Superior temporal gyrus (tissue), 1 donor: Measurements from ENCODE around the gene MSLN.
"Not testable (repeated sequence)": the region's sequence is repeated elsewhere in the genome, so short reads cannot be mapped to it uniquely, and the experiment has no call there.

Source experiments
- DNase-seq: peaks from one replicate; pipeline ENCODE4 v3.0.0-alpha.2; 2016; ENCODE audit errors: extremely low spot score

The MSLN gene

DNA sequence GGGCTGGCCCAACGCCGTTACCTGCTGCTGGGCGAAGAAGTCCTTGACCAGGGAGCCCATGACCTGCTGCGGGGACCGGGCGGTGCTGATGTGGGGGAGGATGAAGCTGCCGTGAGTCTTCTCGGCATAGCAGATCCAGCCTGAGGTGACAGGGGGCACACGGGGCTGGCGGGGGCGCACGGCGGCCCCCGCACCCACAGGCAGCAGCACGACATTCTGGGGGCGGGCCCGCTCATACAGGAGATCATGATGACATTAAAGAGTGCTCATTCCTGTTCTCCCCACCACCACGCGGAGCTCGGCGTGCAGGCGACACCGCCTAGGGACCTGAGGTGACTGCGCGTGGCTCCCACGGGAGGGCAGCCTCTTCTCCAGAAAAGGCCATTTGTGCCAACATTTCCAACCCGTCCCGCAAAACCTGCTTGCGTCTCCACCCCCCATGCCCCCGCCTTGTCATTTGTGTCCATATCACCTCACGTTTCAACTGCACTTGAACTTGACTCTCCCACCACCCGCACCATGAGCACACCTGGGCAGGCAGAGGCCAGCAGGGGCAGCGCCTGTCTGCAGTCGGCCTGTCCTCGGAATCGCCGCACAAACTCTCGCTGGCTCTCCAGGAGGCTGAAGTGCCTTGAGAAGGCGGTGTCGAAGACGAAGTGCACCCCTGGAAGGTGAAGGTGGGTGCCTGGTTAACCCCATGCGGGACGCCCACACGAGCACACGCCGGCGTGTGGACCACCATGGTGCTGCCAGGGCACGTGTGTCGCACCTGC, 26.1 kb upstream of the MSLN start:
- no peak for DNase-seq

DNA sequence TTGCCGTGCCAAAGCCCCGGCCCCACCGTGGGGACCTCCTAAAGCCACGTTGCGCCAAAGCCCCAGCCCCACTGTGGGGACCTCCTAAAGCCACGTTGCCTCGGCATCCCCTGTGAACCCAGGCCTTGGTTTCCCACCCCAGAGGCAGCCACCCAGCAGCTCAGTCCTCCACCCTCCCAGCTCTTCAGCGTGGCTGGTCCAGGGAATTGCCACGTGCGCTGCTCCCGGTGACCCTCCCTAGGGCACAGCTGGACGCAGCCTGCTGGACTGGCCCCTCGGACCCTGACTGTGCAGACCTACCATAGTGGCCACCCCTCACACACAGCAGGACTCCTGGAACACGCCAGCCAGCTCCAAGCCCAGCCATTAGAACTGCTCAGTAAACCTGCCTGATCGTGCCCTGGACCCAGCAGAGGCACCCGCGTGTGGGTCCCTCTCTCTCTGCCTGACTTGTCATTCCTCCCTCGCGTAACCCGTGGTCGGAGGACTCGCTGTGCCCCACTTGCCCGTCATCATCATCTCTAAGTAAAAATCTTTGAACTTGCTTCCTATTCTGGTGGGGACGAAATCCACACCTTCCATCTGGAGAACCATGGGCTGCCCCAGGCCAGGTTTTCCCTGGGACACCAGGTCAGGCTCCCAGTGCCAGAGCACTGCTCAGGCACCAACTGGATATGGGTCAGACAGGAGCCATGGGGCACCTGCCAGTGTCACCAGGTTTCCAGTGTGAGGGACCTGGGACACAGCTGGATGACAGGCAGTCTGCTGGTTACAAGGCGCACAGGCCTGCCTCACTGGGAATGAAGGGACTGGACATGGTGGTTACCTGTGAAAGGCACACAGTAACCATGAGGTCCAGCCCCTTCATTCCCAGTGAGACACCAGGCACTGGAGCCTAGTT, 25.3 kb upstream of the MSLN start:
- no peak for DNase-seq

DNA sequence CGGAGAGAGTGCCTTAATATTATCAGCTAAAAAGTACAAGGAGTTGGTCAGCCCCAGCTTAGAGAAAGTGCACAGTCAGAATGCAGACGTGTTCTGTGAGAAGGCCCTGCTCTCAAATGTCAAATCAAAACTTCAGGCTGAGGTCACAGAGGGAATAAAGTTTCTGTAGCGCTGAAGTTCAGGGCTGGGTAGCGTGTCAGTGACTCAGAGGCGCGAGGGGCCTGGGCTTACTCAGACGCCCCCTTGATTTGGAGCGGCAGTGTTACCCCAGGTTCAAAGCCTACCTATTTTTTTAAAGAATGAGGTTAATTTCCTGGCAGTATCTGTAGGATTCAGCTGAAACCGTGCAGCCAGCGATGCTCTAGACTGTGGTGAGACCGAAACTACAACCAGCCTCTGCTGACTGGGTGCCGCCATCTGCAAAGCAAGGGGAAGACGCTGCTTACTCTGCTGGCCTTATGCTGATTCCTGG, 24.5 kb upstream of the MSLN start:
- no peak for DNase-seq

DNA sequence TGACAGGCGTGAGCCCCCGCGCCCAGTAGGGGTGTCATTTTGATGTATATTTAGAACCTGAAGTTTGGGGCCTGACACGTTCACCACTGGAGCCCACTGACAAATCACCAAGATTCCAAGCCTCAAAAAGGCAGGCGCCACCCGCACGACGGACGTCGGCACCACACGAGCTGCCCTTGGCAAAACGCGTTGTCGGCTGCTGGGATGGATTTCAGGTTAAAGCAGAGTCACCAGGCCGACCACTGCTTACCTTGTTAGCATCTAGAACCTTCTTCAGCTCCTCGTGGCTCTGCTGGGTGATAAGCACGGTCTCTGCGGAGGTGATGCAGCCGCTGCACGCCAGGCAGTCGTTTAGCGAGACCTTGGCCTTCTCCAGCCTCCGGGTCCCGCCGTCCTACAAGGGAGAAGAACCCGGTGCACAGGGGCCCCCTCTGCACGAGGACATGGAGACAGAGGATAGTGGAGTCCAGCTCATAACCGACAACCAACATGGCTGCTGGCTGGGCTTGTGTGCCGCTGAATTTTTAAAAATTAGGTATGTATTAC, 23.5 kb upstream of the MSLN start:
- DNase-seq, result no peak

DNA sequence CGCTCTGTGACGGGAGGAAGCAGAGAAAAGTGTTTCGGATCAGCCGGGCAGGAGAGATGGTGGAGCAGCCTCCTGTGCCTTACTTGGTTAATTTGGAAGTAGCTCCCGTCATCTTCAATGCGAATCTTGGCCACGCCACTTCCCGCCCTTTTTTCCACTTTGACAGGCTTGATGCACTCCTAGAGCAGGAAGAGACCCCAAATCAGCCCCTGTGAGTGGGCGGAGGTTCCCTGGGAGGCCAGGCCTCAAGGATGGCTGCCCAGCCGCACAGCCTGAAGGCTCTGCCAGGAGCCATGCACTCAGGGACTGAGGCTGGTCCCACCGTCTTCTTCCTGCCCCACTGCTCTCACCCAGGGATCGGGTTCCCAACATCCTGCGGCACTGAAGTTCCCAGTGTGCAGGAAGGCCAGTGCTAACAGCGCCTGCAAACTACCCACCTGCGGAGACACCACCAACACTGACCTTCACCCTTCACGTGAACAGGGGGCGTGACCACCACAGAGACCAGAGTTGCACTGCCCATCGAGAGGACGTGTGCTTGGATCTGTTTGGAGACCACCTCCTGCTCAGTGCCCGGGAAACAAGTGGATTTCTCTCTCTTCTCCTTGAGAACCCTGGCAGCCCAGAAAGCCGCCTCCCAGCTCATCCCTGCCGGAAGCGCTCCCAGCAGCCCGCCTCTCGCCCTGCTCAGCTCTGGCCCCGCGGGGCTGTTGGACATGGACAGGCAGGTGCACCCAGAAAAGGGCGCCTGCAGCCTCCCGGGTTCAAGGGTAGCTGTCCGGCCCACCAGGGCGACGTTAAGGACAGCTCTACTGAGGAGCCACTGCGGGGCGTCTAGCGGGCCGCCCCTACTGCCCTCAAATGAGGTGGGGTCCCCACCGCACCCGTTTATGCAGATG, 20.7 kb upstream of the MSLN start:
- DNase-seq, result no peak

DNA sequence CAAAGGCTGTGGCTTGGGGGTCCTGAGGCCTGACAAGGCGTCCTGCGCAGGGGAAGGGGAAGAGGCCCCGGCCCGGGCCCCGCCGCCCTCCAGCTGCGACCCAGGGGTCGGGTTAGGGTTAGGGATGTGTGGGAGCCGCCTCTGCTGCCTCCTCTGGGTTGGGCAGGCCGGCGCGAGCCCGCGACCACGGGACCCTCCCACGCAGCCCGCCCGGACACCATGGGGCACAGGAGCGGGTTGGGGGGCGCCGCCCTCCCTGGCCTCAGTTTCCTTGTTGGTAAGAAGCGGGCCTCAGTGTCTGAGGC, 20.1 kb upstream of the MSLN start:
- DNase-seq, result no peak

DNA sequence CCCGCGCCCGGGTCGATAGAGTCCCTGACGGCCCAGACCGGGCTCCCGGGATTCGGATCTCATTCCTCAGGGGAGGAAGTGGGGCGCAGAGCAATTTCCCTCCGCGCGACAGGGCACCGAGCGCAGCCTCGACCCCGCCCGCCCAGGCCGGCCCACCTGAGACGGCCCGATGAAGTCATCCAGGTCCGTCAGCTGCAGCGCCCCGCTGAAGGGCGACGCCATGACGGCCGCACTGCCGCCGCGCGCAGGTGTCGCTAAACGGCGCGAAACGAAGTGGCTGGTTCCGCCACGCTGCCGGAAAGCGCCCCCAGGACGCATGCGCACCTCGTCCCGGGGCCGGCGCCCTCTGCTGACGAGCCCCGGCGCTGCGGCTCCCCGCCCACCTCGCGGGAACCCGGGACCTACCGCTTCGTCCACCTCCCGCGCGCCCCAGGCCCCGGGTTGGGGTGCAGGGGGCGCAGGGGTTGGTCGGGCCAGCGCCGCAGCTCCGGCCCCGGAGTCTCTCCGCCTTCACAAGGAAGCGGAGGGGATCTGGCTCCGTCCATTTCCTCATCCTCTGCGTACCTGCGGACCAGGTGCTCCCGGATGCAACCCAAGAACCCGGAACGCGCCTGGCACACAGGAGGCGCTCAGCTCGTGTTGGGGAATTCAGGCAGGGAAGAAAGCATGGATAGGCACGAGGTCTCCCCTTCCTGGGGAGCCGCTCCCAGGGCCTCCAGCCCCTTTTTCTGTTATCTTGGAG, 19.6 kb upstream of the MSLN start, which contains the start of gene CIAO3:
TSS of gene CIAO3 (minus strand) at position 234 of the 742 bp plus-strand sequence. CDS start at position 222, 12 bp downstream.
- peak; percentile 84 for DNase-seq

DNA sequence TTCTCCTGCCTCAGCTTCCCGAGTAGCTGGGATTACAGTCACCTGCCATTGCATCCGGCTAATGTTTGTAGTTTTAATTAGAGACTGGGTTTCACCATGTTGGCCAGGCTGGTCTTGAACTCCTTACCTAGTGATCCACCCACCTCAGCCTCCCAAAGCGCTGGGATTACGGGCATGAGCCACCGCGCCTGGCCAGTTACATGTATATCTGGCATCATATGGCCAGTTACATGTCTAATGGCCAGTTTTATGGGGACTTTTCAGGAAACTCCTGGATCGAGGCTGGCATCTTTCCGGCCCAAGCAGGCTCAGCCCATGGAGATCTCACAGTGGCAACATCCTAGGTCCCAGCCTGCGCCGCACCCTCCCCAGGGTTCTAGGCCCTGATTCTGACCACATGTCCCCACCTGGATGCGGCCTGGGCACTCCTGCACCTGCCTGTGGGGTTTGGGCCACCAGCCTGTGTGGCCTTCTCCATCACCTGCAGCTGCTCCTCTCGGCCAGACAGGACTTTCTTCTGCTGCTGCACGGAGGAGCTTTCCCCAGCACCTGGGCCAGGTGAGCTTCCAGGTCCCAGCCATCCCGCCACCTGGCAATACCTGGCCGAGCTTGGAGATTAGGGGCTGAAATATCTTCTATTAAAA, 18.4 kb upstream of the MSLN start:
- DNase-seq, result no peak

DNA sequence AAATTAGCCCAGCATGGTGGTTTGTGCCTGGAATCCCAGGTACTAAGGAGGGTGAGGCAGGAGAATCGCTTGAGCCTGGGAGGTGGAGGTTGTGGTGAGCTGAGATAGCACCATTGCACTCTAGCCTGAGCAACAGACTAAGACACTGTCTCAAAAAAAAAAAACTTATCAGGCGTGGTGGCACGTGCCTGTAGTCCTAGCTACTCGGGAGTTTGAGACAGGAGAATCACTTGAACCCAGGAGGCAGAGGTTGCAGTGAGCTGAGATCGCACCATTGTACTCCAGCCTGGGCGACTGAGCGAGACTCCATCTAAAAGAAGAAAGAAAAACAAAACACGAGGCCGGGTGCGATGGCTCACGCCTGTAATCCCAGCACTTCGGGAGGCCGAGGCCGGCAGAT, 17.6 kb upstream of the MSLN start:
- not testable (repeated sequence) for DNase-seq

DNA sequence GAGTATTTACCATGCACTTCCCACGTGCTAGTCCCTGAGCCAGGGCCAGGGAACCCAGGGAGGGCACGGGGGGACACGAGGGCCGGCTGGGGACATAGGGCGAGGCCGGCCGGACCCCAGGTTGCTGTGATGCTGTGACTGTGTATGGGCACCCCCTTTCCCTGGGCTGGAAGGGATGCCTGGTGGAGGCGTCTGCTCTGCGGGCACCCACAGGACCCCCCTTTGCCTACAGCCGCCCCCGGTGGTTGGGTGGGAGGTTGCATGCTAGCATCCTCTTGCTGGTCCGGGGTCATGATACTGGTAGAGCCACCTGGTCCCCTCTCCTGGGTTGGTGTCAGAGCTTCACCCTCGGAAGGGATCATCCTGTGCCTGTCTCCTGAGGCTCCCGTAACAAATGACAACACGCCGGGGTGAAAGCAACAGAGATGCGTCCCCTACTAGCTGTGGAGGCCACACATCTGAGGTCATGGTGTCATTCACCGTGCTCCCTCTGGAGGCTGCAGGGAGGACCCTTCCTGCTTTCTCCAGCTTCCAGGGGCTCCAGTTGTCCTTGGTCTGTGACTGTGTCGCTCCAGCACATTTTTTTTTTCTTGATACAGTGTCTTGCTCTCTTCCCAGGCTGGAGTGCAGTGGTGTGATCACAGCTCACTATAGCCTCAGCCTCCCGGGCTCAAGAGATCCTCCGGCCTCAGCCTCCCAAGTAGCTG, 16.6 kb upstream of the MSLN start:
- no peak for DNase-seq

DNA sequence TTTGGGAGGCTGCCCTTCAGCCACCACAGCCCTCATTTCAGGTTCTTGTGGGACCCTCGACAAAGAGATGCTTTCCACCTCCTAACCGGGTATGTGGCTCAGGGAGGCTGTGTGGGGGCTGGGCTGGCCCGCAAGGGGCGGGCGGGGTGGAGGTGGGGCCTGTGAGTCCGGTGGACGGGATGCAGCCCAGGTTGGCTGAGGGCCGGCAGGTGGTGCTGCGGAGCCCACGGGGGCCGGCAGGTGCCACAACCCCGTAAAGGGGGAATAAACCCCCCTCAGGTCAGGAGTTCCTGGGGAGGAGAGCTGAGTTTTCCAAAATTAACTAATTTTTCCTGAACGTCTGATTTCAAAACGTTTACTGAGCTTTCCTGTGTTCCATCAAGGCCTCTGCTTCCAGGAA, 14.8 kb upstream of the MSLN start:
- DNase-seq, result no peak

DNA sequence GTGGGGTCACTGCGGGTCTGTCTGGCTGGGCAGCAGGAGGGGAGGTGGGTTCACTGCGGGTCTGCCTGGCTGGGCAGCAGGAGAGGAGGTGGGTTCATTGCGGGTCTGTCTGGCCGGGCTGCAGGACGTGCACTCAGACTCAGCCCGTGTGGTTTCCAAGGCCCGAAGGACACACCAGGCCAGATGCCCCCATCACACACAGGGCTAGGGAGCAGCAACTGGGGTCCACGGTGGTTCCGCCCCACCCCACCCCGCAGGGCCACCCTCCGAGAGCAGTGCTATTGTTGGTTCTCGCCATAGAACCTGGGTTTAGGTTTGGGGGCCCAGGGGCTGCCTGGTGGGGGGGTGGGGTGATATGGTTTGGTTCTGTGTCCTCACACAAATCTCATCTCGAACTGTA, 13.9 kb upstream of the MSLN start:
- no peak for DNase-seq

DNA sequence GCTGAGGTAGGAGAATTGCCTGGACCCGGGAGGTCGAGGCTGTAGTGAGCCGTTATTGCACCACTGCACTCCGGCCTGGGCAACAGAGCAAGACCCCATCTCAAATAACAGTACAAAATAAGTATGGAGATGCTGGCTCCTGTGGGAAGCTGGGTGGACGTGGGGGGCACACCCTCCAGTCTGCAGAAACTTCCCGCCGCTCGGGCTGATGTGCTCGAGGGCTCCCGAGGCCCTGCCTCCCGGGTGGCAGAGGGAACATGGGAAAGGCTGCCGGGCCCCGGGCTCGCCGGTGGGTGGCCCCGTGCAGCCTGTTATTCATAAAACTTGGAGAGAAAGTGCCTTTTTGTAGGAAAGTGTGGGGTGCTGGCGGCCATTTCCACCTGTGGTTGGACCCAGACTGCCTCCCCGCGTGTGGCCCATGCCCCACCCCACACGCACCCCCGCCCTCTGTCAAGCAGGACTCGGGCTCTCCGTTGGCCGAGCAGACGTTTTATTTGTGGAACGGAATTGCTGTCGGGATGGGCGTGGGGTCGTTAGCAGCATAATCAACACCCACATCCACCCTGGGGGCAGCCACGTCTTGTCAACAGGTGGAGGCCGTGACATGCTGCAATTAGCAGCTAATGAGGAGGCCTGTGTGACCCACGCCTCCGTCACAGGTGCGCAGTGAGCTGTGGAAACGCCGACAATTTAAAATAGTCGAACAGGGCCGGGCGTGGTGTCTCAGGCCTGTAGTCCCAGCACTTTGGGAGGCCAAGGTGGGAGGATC, 12.4 kb upstream of the MSLN start:
- no peak for DNase-seq

DNA sequence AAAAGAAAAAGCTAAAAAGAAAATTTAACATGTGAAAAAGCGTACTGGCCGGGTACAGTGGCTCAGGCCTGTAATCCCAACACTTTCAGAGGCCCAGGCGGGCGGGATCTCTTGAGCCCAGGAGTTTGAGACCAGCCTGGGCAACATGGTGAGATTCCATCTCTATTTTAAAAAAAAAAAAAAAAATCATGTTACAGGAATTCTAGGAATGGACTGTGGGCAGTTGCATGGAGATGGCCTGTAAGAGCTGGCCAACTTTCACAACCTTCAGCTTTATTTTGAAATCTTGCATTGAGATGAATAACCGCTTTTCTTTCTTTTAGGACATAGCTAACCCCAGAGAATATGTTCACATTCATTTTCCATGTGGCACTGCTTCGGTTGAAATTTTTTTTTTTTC, 11.5 kb upstream of the MSLN start:
- DNase-seq, result no peak

DNA sequence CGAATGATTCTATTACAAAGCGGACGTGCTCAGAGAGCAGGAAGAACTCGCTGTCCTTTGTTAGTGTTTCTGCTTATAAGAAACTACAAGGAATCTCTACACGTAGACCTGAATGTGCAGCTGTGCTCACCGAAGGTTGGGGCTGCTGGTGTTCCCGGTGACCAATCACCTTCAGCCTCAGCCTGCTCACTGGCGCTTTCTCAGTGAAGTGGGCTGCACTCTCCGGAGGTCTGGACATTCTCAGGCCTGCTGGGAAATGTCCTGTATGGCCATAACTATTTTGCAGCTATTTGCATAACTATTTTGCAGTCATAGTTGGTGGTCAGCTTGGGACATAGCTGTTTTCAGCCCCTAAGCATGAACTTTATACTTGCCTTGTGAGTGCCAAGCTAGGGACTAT, 10.0 kb upstream of the MSLN start:
- DNase-seq, result no peak

DNA sequence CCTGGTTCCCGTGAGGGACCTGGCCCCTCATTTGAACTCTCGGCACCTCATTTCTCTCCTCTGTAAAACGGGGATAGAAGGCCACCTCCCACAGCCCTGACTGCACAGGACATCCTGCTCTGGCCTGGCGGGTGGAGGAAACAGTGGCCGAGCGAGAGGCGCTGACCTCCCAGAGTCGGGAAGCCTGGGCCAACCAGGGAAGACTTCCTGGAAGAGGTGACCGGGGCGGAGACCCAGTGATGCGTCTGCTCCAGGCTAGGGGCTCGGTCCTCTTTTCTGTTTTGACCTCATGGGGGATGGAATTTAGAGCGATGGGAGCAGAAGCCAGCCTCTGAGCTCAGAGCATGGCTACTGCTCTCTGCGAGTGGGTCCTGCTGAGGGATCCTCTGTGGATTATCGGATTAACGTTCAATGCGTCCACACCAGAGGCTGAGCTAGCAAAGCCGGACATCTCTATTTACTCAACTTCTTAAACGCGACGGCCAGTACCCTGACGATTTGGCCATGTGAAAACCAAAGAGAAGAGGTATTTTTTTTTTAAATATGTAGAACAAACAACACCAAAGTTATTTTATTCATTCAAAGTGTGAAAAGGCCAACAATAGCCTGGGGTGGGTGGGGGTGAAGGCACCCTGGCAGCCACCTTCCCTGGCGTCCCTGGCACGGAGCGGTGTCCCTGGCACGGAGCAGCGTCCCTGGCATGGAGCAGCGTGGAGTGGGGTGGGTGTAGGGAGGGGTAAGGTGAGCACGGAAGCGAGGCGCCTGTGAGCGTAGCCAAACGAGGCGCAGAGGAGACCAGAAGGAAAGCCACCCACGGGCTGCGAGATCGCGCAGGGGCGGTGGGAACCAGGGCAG, 9.2 kb upstream of the MSLN start:
- peak; percentile 26 for DNase-seq

DNA sequence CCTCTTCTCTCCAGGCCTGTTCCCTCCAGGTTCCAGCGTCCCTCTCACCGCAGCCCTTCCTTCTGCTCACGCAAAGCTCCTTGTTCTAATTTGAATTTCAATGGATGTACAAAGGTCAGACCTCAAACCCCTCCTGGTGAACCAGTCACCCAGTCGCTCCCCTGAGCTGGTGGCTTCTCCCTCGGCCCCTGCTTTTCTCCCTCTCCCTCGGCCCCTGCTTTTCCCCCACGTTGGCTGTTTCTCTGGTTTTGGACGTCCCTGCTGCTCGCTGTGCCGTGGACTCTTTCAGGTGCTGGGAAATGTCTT, 8.6 kb upstream of the MSLN start:
- no peak for DNase-seq

DNA sequence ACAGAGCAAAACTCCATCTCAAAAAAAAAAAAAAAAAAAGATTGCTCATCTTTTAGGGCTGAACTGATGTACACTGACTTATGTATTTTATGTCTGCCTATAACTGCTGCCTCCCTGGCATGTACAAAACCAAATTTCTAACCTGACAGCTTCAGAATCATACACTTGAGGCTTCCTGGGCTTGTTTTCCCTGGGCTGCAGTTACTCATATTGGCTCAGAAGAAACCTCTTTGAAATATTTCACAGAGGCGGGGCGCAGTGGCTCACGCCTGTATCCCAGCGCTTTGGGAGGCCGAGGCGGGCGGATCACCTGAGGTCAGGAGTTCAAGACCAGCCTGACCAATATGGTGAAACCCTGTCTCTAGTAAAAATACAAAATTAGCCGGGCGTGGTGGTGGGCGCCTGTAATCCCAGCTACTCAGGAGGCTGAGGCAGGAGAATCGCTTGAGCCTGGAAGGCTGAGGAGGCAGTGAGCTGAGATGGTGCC, 6.4 kb upstream of the MSLN start:
- not testable (repeated sequence) for DNase-seq
